Stimulated activated CD4-positive, alpha-beta T cell treated with anti-CD3 and anti-CD28 coated beads, TNF-alpha, amount 100 ng/mL, for 24 hours (primary cell): ENCODE results near the gene NR6A1.

Experiments
- DNase-seq, 3 experiments: peaks; one replicate each; pipeline ENCODE4 v3.0.0-alpha.2; 2020; ENCODE audit warnings: low read depth in 3 of 3

NR6A1 gene

DNA sequence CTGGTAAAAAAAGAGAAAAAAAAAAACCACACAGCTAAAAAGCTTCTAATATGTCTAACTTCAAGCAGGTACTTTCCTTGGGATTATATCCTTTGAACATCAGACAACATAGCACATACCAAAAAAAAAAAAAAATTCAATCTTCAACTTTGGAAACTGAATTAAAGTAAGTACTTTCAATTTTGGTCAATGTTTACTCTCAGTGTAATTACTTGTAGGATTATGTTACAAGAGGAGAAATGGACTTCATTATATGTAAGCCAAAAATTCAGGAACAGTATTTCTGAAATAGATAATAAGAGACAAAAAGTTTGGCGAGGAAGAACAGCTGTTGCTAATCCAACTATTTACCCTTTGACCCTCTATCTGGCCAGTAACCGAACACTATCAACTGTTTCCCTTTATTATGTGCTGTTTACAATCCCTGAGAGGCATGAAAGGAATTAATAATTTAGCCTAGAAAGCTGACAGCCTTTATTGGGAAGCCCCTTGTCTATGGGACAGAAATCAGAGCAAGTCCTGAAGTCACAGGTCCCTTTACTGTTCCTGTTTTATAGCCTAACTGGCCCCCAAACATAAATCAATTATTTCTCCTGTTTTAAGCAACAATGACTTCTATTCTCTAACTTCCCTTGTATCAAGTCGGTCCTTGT is 46.6 kb downstream of the NR6A1 start:
- DNase-seq, result no peak

DNA sequence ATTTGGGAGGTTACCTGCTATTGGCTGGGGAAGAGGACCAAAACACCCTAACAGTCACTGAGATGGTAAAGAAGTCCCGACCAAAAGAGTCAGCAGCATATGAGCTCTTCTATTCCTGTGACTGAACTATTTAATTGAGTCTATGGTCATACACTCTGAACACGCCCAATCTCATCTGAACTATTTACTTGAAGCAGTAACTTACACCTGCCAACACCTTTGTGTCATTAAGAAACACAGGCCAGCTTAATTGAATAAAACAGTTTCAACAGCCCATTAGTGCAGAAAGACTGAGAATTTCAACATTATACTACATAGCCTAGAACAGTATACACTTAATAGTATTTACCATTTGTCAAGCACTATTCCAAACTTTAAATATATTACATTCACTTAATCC is 47.8 kb downstream of the NR6A1 start:
- DNase-seq, result no peak

DNA sequence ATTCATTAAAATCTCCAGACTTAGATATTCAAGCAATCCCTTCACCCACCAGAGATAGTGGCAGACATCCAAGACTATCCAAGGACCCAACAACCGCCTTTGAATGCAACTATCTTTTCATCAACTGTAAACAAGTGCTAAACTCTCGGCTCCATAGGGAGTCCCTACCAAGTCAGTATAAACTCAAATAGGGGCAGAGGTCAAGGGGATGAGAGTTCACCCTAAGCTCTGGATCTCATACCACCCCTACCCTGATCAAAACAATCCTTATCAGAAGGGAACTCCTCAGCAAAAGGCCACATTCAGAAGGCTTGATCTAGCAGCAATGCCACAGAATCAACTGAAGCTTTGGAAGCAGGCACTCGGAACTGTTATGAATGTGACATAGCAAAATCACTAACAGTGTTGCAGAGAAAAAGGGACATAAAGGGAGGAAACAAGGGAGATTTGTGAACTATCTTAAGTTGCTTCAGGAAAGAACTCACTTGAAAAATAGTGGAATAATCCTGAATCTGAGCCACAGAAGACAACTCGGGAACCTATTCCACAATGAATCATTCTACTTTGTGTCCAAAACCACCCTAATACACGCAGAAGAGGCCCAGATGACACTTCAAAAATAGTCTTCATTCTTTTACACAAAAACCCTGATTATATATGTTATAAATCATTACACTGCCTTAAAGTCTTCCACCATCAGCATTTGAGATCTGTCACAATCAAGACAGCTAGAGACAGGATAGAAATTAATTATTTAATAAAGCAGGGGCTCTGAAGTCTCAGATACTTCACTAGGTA is 49.8 kb downstream of the NR6A1 start:
- no peak for DNase-seq

DNA sequence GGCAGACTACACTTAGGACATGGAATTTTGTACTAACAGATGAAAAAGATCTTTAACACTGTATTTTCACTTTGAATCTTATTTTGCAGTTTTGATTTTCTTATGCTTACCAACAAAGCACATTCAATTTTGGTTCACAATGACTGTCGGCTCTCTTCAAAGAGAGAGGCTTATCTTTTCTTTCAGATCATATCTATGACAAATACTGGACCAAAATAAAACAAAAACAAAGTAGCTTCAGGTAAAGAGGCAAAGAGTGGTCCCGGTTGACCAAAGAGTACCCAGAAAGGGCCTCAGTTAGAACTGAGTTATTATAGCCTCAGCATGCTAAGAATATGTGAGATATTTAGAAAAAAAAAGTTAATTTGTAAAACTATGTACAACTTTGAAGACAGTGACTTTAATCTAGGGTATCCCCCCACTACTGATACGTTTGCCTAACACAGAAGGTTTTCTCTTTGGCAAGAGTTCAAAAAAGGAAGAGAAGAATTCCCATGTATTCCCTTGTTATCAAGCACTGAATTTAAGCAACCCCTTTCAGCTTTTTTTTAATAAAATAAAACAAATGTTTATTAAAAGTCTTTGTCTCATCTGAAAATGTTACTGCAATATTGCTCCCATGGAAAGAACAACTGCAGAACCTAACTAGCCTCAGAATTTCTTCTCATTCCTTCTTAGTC is 50.5 kb downstream of the NR6A1 start:
- DNase-seq, result no peak

DNA sequence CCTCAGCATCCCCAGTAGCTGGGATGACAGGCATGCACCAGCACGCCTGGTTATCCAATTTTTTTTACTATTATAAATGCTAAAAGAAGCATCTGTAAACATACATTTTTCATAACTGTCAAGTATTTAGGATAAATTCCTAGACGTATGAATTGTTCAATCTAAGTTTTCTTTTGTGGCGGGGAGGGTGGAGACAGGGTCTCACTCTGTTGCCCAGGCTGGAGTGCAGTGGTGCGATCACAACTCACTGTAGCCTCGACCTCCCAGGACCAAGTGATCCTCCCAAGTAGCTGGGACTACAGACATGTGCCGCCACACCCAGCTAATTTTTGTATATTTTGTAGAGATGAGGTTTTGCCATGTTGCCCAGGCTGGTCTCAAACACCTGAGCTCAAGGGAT is 52.2 kb downstream of the NR6A1 start:
- no peak for DNase-seq

DNA sequence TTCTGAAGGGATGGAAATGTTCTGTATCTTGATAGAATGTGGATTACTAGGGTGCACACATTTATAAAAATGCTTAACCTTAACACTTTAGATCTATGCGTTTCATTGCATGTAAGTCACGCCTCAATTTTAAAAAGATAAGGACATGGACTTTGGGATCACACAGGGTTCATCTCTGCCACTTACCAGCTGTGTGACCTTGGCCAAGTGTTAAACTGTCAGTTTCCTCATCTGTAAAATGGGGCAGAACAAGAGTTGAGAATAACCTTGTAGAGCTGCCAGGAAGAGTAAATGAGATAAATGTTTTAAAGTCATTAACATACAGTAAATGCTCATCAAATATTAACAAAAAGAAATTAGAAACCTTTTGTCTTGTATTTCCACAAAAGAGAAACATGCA is 53.5 kb downstream of the NR6A1 start:
- DNase-seq, result no peak

DNA sequence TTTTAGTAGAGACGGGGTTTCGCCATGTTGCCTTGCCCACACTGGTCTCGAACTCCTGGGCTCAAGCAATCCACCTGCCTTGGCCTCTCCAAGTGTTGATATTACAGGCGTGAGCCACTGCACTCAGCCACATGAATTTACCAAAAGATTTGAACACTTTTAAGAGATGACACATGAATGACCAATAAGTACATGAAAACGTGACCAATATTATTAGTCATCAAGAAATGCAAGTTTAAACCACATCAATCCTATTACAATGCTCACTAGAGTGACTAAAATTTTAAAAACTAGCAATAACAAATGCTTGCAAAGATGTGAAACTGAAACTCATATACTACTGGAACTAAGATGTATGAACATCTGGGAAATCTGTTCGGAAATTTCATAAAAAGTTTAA is 54.3 kb downstream of the NR6A1 start:
- DNase-seq, result no peak

DNA sequence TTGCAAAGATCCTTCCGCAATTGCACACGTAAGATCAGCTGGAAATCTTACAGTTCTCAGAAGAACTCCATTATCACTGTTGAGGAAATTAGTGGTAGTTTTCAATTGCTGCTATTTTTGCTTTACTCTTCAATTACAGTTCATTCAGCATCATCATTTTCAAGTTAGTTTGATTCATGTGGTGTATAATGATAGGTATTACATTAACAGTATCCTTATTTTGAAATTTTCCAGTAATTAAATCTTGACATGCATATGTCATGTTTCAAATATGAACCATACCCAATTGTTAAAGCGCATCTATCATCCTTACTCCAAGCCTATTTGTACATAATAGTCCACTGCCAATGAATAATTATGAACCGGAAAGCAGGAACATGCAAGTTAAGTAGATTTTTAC is 60.3 kb downstream of the NR6A1 start:
- no peak for DNase-seq

DNA sequence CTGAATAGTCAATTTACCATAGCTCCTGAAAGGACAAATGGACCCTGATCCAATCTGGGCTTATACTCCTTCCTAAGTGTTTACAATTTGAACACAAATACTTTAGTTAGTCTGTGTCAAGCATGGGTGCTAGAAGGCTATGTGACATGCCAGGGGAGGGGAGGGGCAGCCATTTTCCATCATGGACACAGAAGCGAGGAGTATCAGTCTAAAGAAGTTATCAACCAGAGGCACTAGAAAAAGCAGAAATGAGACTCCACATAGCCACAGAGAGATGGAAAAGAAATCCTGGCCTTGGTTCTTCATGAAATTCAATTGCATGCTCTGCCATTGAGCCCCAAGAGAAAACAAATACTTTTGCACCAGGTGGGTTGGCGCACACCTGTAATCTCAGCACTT is 61.8 kb downstream of the NR6A1 start:
- no peak for DNase-seq

DNA sequence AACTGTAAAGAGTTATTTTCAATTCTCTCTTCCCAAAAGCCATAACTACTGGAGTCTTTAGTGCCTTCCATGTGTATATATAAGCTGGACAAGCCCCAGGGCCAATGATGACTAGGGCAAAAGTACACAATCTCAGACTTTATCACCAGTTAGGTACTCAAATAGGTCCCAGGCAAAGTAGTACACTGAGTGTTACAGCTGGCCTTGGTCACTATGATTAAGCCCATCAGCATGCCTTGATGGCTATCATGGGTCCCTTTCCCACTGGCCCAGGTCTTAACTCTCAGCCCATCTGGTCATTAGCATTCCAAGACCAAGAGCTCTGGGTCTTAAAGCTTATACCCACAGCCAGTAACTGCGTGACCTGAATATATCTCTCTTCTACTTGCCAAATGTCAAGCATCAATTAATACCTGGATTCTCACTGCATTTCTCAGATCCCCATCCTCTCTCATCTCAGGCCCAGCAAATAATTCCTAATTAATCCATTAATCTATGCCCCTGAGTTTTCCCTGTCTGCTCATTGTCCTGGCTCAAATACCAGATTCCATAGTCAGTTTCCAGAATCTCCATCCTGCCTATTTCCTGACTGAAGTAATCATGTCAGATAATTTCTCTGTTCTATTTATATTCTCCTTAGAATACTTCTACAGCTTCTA is 62.3 kb downstream of the NR6A1 start:
- no peak for DNase-seq

DNA sequence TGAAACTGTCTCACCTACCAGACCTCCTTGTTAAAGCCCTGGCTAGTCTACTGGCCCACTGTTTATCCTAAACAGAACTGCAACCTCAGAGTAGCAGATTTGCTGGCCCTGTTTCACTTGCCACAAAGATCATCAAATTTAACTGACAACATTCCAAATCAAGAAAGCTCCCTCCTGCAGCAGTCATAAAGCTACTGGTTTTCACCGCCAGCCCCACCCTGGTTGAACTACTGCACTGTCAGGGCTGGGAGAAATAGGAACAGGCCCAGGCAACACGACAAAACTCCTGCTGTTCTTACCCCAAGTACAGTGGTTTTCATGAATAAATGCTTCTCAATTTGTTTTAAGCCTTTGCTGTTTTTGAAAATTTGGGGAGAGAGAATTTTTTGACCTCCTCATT is 63.0 kb downstream of the NR6A1 start:
- DNase-seq, result no peak

DNA sequence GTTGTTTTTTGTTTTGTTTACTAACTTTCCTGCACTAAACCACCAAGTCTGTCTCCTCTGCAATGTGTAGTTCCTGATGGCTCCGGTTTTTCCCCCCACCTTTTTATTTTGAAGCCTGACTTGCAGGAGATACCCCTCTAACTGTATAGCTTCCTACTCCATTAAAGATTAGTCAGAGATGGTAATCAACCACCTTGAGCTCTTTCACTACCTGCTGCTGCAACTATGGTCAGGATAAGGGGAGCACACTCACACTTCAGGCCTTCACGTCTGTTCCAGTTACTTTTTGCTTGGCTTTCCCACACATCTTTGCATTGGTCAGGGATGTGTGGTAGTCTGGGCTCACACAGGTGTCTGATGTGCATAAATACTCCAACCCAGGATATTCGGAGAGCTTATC is 63.4 kb downstream of the NR6A1 start:
- DNase-seq, result no peak

DNA sequence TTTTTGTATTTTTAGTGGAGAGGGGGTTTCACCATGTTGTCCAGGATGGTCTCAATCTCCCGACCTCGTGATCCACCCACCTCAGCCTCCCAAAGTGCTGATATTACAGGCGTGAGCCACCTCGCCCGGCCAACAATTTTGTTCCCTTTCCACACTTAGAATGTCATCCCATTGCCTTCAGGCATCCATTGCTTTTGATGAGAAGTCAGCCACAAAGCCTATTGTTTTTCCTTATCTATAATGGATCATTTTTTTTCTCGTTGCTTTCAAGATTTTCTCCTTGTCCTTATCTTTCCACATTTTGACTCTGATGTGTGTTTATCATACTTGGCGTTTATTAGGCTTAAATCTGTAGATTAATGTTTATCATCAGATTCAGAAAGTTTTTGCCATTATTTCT is 64.4 kb downstream of the NR6A1 start:
- DNase-seq, result no peak

DNA sequence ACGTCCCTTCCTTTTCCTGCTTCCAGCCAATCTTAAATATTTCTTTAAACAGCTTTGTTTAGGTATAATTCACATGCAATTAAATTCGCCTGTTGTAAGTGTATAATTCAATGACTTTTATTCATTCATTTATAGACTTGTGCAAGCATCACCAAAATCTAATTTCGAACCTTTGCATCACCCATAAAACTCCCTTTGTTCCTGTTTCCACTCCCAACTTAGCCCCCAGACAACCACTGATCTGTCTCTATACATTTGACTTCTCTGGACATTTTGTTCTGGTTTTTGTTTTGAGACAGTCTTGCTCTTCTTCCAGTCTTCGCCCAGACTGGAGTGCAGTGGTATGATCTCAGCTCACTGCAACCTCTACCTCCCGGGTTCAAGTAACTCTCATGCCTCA is 71.5 kb downstream of the NR6A1 start:
- DNase-seq, result no peak

DNA sequence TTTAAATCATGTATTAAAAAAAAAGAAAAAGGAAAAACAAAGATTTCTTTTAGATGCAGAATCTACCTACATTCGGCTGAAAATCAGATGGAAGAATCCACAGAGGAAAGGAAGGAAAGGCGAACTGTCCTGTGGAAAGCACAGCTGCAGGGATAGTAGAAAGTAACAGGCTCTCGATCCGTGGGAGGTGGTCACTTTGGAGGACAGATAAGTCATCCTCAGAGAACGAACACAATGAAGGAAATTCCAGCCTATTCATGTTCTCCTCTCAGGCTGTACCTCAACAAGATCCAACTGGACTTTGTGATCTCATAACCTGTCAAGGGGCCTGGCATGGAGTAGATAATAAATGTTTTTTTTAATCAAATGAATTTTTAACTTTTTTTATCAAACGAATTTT is 72.8 kb downstream of the NR6A1 start:
- no peak for DNase-seq

DNA sequence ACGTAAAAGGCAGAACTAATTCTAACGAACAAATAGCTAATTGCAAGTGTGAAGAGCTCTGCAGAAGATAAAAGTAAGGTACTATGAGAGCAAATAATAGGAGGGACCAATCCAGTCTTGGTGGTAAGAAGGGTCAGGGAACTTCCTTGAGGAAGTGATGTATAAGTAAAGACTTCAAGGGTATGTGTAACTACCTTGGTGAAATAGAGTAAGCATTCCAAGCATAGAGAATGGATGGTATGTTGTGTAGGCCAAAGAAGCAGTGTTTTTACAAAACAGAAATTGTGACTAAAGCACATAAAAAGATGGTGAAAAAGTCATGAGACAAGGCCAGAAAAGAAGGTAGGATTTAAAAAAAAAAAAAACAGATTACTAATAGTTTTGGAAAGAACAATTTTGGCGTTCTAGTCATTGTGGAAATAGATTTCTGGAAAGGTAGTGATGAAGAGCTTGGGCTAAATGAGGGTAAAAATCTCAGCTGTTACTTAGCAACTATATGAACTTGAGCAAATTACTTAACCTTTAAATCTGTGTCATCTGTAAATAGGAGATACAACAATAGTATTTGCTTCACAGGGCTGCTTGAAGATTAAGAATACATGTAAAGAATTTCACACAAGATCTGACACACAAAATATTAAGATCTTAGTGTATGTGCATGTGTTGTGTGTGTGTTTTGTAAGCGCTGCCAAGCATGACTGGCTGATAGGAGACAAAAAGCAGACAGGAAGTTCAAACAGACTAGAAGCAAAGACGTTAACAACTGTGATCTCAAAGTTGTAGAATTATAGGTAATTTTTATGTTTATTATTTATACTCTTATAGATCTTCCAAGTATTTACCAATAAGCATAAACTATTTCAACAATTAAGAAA is 73.5 kb downstream of the NR6A1 start:
- no peak for DNase-seq

DNA sequence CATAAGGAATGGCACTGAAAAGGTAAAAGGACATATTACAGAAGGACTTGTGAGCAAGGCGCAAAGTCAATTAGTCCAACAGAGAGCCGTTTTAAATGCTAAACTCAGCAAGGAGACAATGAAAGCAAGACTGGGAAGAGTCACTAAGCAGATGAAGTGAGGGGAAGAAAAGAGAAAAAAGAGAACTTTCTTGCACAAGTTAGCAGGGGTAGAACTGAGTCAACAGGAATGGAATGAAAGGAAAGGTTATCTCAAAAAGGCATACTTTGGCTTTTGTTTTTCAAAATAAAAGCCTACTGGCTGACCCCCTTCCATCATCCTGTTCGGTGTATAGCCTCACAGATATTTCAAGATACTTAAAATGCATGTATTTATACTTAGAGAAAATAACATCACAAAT is 75.0 kb downstream of the NR6A1 start:
- no peak for DNase-seq

DNA sequence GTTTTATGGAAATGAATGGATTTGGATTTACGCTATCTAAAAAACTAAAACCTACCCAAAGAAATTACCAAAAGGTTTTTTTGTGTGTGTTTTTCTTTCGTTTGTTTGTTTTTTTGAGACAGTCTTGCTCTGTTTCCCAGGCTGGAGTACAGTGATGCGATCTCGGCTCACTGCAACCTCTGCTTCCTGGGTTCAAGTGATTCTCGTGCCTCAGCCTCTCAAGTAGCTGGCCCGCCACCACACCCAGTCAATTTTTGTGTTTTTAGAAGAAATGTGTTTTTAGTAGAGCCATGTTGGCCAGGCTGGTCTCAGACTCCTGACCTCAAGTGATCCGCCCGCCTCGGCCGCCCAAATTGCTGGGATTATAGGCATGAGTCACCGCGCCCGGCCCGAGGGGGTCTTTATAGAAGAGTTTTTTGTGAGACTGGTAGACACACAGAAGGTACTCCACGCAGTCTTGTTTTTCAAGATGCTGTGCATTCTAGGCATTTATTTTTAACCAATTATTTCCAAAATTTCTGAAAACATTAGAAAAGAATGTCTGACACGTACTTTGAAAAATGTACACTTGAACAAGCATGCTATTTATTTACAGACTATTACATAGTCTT is 75.7 kb downstream of the NR6A1 start:
- DNase-seq, result no peak

DNA sequence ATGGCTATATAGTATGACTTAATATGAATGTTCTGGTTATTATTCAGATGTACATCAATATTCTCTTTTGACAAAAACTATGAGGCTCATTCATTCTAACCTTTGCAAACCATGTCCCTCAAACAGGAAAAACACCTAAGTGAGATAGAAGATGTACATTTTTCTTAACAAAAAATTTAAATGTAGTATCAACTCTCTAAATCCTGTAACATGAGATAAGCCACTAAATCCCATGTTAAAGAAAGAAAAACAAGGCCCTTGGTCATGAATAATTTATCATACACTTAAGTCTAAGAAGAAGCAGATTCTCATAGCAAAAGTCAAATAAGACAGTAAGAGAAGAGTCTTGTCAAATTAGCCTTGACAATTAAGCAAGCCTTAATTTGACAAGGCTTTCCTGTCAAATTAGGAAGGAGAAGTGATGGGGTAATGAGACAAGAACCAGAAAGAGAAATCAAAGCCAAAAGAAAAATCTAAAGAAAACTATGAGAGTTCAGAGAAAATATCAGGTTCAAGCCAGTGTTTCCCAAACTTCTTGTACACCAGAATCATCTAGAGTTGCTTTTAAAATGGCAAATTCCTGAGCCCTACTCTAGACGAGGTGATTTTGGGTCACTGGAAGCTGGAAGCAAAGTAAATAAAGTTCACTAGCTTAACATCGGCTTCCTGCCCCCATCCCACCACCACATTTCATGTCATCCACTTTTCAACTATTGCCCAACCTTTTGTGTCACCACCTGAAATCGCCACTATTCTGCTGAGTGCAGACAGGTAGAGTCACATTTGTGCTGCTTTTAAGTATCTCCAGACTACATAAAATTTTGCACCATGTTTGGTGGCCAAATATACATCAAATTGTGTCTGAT is 76.5 kb downstream of the NR6A1 start:
- DNase-seq, result no peak

DNA sequence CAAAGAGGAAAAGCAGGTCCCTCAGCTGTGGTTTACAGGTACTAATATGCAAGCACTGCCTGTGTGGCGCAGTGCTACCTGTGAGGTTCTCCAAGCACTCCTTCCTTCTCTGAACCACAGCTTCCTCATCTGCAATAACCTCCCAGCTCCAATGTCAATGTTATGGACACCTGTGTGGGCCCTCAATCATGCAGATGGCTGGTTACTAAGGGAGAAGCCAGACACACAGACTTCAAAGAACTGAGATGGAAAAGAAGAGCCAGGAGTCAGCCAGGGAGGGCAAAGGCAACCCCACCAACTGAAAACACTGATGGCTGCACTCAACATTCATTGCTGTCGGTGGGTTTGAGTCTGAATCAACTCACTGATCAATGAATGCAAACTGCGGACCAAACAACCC is 77.7 kb downstream of the NR6A1 start:
- DNase-seq, result no peak
